AG04449 (cell line): ENCODE results near the gene ANLN.

Experiments used
- CTCF ChIA-PET: fragments of 350-600 bp; formaldehyde crosslinking; extraction: SDS; loops from one replicate; lab custom pipeline; 2021; ENCODE audit warnings: antibody characterized with exemption; lab: Yijun Ruan, JAX
- POLR2A ChIA-PET: fragments of 400-600, 350-600 bp; formaldehyde crosslinking; extraction: SDS; loops from one replicate; lab custom pipeline; 2020; ENCODE audit warnings: antibody characterized with exemption, inconsistent platforms; lab: Yijun Ruan, JAX
- DNase-seq: peaks from one replicate; pipeline ENCODE4 v3.0.0-alpha.2; 2010; ENCODE audit warnings: low read depth, low spot score
- H3K4me3 ChIP-seq: 2 replicates; pipeline ENCODE4 v1.5.1; 2011; ENCODE audit warnings: low read depth, mild to moderate bottlenecking, control low read depth, low read length
- TF ChIP-seq, protein P1 (sequence below): IDR thresholded peaks from one replicate; pipeline ENCODE4 v1.5.1; 2011; ENCODE audit warnings: mild to moderate bottlenecking, moderate library complexity, low read length, control low read depth, inconsistent platforms; ENCODE audit not compliant: insufficient read depth; ENCODE audit errors: missing control alignments

ANLN gene

GRCh38 chr7:36408589-36408988 lies 18.9 kb downstream of the ANLN start:
- ChIA-PET POLR2A (no interaction called here), CTCF (interaction anchor here (1.1 to 1.4 kb wide), 2 partner anchors 9 to 11 kb away, joined by 4 to 7 read pairs; no protein-coding TSS in a partner anchor)
- DNase-seq, result no peak
- TF ChIP-seq, protein P1, sequence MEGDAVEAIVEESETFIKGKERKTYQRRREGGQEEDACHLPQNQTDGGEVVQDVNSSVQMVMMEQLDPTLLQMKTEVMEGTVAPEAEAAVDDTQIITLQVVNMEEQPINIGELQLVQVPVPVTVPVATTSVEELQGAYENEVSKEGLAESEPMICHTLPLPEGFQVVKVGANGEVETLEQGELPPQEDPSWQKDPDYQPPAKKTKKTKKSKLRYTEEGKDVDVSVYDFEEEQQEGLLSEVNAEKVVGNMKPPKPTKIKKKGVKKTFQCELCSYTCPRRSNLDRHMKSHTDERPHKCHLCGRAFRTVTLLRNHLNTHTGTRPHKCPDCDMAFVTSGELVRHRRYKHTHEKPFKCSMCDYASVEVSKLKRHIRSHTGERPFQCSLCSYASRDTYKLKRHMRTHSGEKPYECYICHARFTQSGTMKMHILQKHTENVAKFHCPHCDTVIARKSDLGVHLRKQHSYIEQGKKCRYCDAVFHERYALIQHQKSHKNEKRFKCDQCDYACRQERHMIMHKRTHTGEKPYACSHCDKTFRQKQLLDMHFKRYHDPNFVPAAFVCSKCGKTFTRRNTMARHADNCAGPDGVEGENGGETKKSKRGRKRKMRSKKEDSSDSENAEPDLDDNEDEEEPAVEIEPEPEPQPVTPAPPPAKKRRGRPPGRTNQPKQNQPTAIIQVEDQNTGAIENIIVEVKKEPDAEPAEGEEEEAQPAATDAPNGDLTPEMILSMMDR, result no peak
- H3K4me3 ChIP-seq, result no peak overlapping the region

- H3K4me3 ChIP-seq, result no peak overlapping the region
- ChIA-PET POLR2A (no interaction called here), CTCF (interaction anchor here (1.1 to 1.4 kb wide), 2 partner anchors 9 to 10 kb away, joined by 4 to 7 read pairs; no protein-coding TSS in a partner anchor)
- DNase-seq, result no peak
- TF ChIP-seq, protein P1, result no peak
Measured at GRCh38 chr7:36409180-36409579, 19.5 kb downstream of the ANLN start.

DNA sequence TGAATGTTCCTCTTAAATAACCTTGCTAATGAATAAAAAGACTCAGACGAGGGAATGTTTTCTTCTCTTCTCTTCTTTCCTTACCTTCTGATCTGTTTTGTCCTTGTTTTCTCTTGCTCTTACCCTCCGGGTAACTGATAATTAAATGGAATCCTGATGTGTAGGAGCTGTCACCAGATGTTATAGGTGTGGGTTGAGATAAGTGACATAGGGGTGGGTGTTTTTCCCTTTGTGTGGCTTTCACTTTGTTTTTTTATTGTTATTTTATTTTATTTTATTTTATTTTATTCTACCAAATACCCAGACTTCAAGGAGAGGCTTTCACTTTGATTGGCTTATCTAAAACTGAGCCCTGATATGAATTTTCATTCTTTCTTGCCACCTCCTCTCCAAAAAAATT lies 25.5 kb downstream of the ANLN start:
- DNase-seq, result no peak
- no peak overlapping the region for H3K4me3 ChIP-seq
- TF ChIP-seq, protein P1, result no peak
- ChIA-PET POLR2A (no interaction called here), CTCF (interaction anchor here (0.8 kb wide), 1 partner anchor 20 kb away, joined by 3 read pairs; no protein-coding TSS in a partner anchor)

- no peak overlapping the region for H3K4me3 ChIP-seq
- ChIA-PET POLR2A (no interaction called here), CTCF (interaction anchor here (0.6 kb wide), 1 partner anchor 27 kb away, joined by 3 read pairs; no protein-coding TSS in a partner anchor)
- no peak for DNase-seq
- TF ChIP-seq, protein P1, result no peak
Measured at GRCh38 chr7:36416251-36416650, 26.6 kb downstream of the ANLN start.

DNA sequence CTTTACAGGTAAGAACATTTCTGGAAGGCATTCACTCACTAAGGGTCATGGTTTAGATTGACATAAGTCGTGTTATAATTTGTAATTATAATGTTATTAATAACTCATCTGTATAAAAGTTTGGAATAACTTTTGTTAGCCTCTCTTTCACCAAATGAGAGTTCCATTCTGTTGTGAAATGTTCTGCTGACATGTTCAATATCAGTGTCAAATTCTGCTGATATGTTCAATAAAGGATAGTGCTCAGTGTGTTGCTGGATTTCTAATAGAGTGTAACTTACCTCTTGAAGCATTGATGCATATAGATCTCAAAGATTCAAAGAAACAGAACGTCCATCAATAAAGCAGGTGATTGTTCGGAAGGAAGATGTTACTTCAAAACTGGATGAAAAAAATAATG lies 30.6 kb downstream of the ANLN start:
- CTCF ChIA-PET, result interaction anchor here (1.2 to 1.8 kb wide), 2 partner anchors 11 to 21 kb away, joined by 4 to 6 read pairs; no protein-coding TSS in a partner anchor
- DNase-seq, result no peak

GRCh38 chr7:36422072-36422471 lies 32.4 kb downstream of the ANLN start:
- TF ChIP-seq, protein P1, result no peak
- H3K4me3 ChIP-seq, result no peak overlapping the region
- DNase-seq, result no peak
- ChIA-PET CTCF (interaction anchor here (0.9 to 1.1 kb wide), 2 partner anchors 19 to 23 kb away, joined by 4 to 5 read pairs; no protein-coding TSS in a partner anchor), POLR2A (no interaction called here)

More for the DNA sequence above, 30.6 kb downstream of the ANLN start:
- POLR2A ChIA-PET, result no interaction called here
- no peak overlapping the region for H3K4me3 ChIP-seq
- TF ChIP-seq, protein P1, result no peak
